Ishikawa (cell line): ENCODE results near the gene KLHDC7B.

Experiments used
- CEBPB ChIP-seq: IDR thresholded peaks from 2 replicates; pipeline ENCODE4 v1.6.1; 2012
- CREB1 ChIP-seq: IDR thresholded peaks from 2 replicates; pipeline ENCODE4 v1.6.1; 2012; ENCODE audit warnings: low read depth
- EGR1 ChIP-seq: IDR thresholded peaks from 2 replicates; pipeline ENCODE4 v1.6.1; 2012
- EP300 ChIP-seq: IDR thresholded peaks from 2 replicates; pipeline ENCODE4 v1.6.1; 2012; ENCODE audit warnings: borderline replicate concordance
- FOXM1 ChIP-seq: IDR thresholded peaks from 2 replicates; pipeline ENCODE4 v1.6.1; 2012; ENCODE audit warnings: low read depth, borderline replicate concordance
- MAX ChIP-seq: IDR thresholded peaks from 2 replicates; pipeline ENCODE4 v1.6.1; 2012
- NFIC ChIP-seq: IDR thresholded peaks from 2 replicates; pipeline ENCODE4 v1.6.1; 2012
- REST ChIP-seq: IDR thresholded peaks from 2 replicates; pipeline ENCODE4 v1.6.1; 2012; ENCODE audit warnings: low read depth, mild to moderate bottlenecking
- USF1 ChIP-seq: IDR thresholded peaks from 2 replicates; pipeline ENCODE4 v1.6.1; 2012
- YY1 ChIP-seq: IDR thresholded peaks from 2 replicates; pipeline ENCODE4 v1.6.1; 2012; ENCODE audit warnings: low read depth

- no peak for TF ChIP-seq USF1
- TF ChIP-seq EP300 = no peak
- TF ChIP-seq REST = no peak
- TF ChIP-seq CEBPB = no peak
- no peak for TF ChIP-seq YY1
- no peak for TF ChIP-seq MAX
- TF ChIP-seq NFIC = no peak
- TF ChIP-seq CREB1 = no peak
- no peak for TF ChIP-seq EGR1
- TF ChIP-seq FOXM1 = no peak
Measured at GRCh38 chr22:50584106-50585096, 38.7 kb downstream of the KLHDC7B start.
